Transverse colon (tissue), 4 donors: Measurements from ENCODE around the gene SOX3.

Experiments
- CTCF ChIP-seq, 5 experiments: fragments of 200-600 bp in 3 of 5; fragments of 450-650 bp in 2 of 5; sonication (generic) in 3 of 5; IDR thresholded peaks; 1 replicate in 2 of 5; 2 replicates in 3 of 5; pipeline ENCODE4 v1.5.1; 2016 to 2017; ENCODE audit warnings: antibody characterized with exemption in 5 of 5, inconsistent platforms in 3 of 5, mild to moderate bottlenecking in 2 of 5, moderate library complexity in 1 of 5
- EP300 ChIP-seq: sonication (generic); formaldehyde crosslinking; IDR thresholded peaks from one replicate; pipeline ENCODE4 v1.6.1; 2017; ENCODE audit warnings: antibody characterized with exemption, low read depth
- POLR2A ChIP-seq: fragments of 450-650 bp; IDR thresholded peaks from one replicate; pipeline ENCODE4 v1.6.1; 2016; ENCODE audit warnings: antibody characterized with exemption, mild to moderate bottlenecking, moderate library complexity
- POLR2AphosphoS5 ChIP-seq, 3 donors: sonication (generic); formaldehyde crosslinking; IDR thresholded peaks; one replicate each; pipeline ENCODE4 v1.6.1; 2016; ENCODE audit warnings: antibody characterized with exemption in 3 of 3

GRCh38 chrX:140514554-140514953 lies 9.7 kb upstream of the SOX3 start:
- no peak for TF ChIP-seq EP300
- TF ChIP-seq CTCF (IDR thresholded peaks at IDR 0.05): no peak
- TF ChIP-seq POLR2A: no peak
- TF ChIP-seq POLR2AphosphoS5 (IDR thresholded peaks at IDR 0.05): no peak
